ENCODE data around the gene TMEM175.

DNA sequence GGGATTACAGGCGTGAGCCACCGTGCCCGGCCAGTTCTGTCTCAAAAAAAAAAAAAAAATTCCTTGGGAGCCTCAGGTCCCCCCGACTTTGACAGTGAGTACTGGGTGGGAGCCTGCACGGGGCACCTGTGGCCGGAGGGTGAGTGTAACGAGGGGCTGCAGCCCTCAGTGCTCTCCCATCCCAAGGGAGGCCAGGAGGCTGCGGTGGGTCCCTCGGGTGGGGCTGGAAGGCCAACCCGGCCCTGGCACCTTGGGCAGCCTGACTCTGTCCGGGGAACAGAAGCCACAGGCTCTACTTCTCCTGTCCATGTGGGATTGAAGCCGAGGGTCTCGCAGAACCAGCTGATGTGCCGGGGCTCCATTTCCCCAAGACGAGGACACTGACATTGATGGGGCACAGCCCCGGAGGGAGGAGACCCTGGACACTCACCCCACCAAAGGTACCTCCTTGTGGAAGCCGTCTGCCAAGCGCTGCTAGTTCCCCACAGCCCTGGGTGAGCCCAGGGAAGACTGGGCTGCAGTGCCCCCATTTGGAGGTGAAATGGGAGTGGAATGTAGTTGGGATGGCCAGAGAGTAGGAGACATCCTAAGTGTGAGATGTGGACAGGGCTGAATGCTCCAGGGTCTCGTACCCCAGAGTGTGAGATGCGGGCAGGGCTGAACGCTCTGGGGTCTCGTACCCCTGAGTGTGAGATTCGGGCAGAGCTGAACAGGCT is 63.2 kb downstream of the TMEM175 start:
- TF ChIP-seq PKNOX1 (IDR thresholded peaks at IDR 0.05) (no peak), TARDBP (IDR thresholded peaks at IDR 0.05) (no peak), FOXK2 (IDR thresholded peaks at IDR 0.05) (no peak), SP1 (IDR thresholded peaks at IDR 0.05) (no peak), ZNF384 (IDR thresholded peaks at IDR 0.05) (no peak), FOXM1 (IDR thresholded peaks at IDR 0.05; ENCODE audit: borderline replicate concordance) (no peak), ELF4 (IDR thresholded peaks at IDR 0.05) (no peak), SUZ12 (IDR thresholded peaks at IDR 0.05) (no peak), HDGF (IDR thresholded peaks at IDR 0.05; ENCODE audit: borderline replicate concordance) (no peak), BHLHE40 (IDR thresholded peaks at IDR 0.05; ENCODE audit: borderline replicate concordance) (no peak), NFRKB (IDR thresholded peaks at IDR 0.05) (no peak), L3MBTL2 (conservative IDR thresholded peaks at IDR 0.05) (no peak), FOXA1 (IDR thresholded peaks at IDR 0.05) (no peak), CTBP1 (IDR thresholded peaks at IDR 0.05; ENCODE audit: borderline replicate concordance) (no peak)

All from HEK293T (cell line).